ENCODE data around the gene ASTN2.

ASTN2 gene

DNA sequence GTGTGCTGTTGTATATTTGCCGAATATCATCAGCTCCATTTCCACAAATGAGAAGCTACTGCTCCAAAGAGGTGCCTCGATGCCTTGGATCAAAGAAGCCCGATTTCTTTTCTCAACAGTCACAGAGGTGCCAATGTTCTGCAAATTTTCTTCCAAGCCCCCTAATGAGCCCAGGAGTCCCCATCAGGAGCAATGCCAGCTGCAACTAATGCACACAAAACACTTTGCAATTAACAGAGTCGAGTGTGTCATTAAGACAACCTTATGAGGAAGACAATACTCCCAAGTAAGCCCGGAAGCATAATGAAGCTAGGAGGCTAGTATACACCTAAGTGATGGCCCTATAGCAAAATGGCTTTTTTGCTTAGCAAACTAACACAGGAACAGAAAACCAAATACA, 480.7 kb downstream of the ASTN2 start:
- Histone ChIP-seq H3K4me2 (ENCODE audit: insufficient read depth, low read length) (no peak overlapping the region), H3K79me2 (ENCODE audit: insufficient read depth, low read length) (no peaks in the 10 kb centered on the region), H3K9ac (ENCODE audit: low read depth, low read length) (no peak overlapping the region), H3K36me3 (ENCODE audit: insufficient read depth, low read length) (no peaks in the 10 kb centered on the region), H3K27me3 (ENCODE audit: insufficient read depth, low read length, poor library complexity) (no peaks in the 10 kb centered on the region), H3K4me3 (ENCODE audit: low read depth in 1 of 2, low read length in 2 of 2) (no peak overlapping the region), H3K4me1 (ENCODE audit: insufficient read depth, low read length) (no peaks in the 10 kb centered on the region), H3K27ac (ENCODE audit: low read length) (no peak overlapping the region), H2AFZ (ENCODE audit: low read depth, low read length) (no peak overlapping the region), H3K9me3 (ENCODE audit: insufficient read depth, low read length, severe bottlenecking) (no peaks in the 10 kb centered on the region), H4K20me1 (ENCODE audit: insufficient read depth, low read length) (no peaks in the 10 kb centered on the region)
- no peak for TF ChIP-seq EZH2 (IDR thresholded peaks at IDR 0.05; ENCODE audit: borderline replicate concordance, low read depth, low read length, severe bottlenecking)
- DNase-seq: no peak
- no peak for ATAC-seq (ENCODE audit: insufficient read depth, low read depth)

DNA sequence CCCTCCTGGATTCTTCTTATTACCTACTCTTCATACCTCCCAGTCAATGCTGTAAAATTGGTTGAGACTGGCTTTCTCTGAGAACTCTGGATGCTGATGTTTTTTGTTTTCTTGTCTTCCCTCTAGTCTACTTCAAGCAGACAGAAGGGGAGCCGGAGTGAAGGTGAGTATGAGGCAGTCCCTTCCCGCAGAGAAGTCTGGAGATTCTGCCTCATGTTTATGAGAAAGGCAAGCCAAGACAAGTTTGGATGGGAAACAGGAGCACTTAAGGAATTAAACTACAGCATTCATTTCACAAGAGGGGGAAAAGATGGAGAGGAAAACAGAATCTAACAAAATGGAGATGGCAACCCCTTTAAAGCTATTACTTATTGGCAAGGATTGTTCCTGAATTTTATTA, 481.6 kb downstream of the ASTN2 start:
- Histone ChIP-seq H3K79me2 (ENCODE audit: insufficient read depth, low read length) (no peaks in the 10 kb centered on the region), H3K4me3 (ENCODE audit: low read depth in 1 of 2, low read length in 2 of 2) (no peak overlapping the region), H3K4me2 (ENCODE audit: insufficient read depth, low read length) (no peak overlapping the region), H4K20me1 (ENCODE audit: insufficient read depth, low read length) (no peaks in the 10 kb centered on the region), H2AFZ (ENCODE audit: low read depth, low read length) (no peak overlapping the region), H3K9ac (ENCODE audit: low read depth, low read length) (no peak overlapping the region), H3K27me3 (ENCODE audit: insufficient read depth, low read length, poor library complexity) (no peaks in the 10 kb centered on the region), H3K4me1 (ENCODE audit: insufficient read depth, low read length) (no peaks in the 10 kb centered on the region), H3K27ac (ENCODE audit: low read length) (no peak overlapping the region), H3K36me3 (ENCODE audit: insufficient read depth, low read length) (no peaks in the 10 kb centered on the region), H3K9me3 (ENCODE audit: insufficient read depth, low read length, severe bottlenecking) (no peaks in the 10 kb centered on the region)
- DNase-seq (no peak), ATAC-seq (ENCODE audit: insufficient read depth, low read depth) (no peak)
- TF ChIP-seq EZH2 (IDR thresholded peaks at IDR 0.05; ENCODE audit: borderline replicate concordance, low read depth, low read length, severe bottlenecking): no peak
- TF ChIP-seq, protein P1, sequence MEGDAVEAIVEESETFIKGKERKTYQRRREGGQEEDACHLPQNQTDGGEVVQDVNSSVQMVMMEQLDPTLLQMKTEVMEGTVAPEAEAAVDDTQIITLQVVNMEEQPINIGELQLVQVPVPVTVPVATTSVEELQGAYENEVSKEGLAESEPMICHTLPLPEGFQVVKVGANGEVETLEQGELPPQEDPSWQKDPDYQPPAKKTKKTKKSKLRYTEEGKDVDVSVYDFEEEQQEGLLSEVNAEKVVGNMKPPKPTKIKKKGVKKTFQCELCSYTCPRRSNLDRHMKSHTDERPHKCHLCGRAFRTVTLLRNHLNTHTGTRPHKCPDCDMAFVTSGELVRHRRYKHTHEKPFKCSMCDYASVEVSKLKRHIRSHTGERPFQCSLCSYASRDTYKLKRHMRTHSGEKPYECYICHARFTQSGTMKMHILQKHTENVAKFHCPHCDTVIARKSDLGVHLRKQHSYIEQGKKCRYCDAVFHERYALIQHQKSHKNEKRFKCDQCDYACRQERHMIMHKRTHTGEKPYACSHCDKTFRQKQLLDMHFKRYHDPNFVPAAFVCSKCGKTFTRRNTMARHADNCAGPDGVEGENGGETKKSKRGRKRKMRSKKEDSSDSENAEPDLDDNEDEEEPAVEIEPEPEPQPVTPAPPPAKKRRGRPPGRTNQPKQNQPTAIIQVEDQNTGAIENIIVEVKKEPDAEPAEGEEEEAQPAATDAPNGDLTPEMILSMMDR (IDR thresholded peaks at IDR 0.05; ENCODE audit: borderline replicate concordance, extremely low read depth, low read length, poor library complexity, severe bottlenecking): no peak

DNA sequence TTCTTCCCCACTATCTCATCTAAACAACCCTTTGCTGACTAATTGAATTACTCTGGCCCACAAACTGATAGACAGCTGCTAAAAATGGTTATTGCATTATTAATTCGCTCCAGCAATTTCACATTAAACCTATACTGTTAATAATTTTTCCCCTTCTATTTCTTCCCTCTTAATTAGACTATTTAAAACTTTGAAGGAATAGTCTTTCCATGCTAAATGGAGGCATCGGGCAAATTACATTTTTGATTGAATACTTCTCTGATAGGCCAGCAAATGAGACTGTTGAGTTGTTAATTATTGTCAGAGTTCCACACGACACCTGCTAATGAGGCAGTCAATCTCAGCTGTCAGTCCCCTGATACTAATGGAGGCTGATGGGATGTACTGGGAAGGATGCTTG, 485.2 kb downstream of the ASTN2 start:
- H2AFZ ChIP-seq (ENCODE audit: low read depth, low read length): no peak overlapping the region
- H3K9me3 ChIP-seq (ENCODE audit: insufficient read depth, low read length, severe bottlenecking): no peaks in the 10 kb centered on the region
- no peaks in the 10 kb centered on the region for H4K20me1 ChIP-seq (ENCODE audit: insufficient read depth, low read length)
- no peak overlapping the region for H3K9ac ChIP-seq (ENCODE audit: low read depth, low read length)
- no peak for TF ChIP-seq EZH2 (IDR thresholded peaks at IDR 0.05; ENCODE audit: borderline replicate concordance, low read depth, low read length, severe bottlenecking)
- TF ChIP-seq, protein P1 (IDR thresholded peaks at IDR 0.05; ENCODE audit: borderline replicate concordance, extremely low read depth, low read length, poor library complexity, severe bottlenecking): no peak
- H3K27me3 ChIP-seq (ENCODE audit: insufficient read depth, low read length, poor library complexity): no peaks in the 10 kb centered on the region
- no peak overlapping the region for H3K4me3 ChIP-seq (ENCODE audit: low read depth in 1 of 2, low read length in 2 of 2)
- DNase-seq (no peak), ATAC-seq (ENCODE audit: insufficient read depth, low read depth) (no peak)
- no peaks in the 10 kb centered on the region for H3K4me1 ChIP-seq (ENCODE audit: insufficient read depth, low read length)
- H3K27ac ChIP-seq (ENCODE audit: low read length): no peak overlapping the region
- no peaks in the 10 kb centered on the region for H3K79me2 ChIP-seq (ENCODE audit: insufficient read depth, low read length)
- H3K4me2 ChIP-seq (ENCODE audit: insufficient read depth, low read length): no peak overlapping the region
- no peaks in the 10 kb centered on the region for H3K36me3 ChIP-seq (ENCODE audit: insufficient read depth, low read length)

DNA sequence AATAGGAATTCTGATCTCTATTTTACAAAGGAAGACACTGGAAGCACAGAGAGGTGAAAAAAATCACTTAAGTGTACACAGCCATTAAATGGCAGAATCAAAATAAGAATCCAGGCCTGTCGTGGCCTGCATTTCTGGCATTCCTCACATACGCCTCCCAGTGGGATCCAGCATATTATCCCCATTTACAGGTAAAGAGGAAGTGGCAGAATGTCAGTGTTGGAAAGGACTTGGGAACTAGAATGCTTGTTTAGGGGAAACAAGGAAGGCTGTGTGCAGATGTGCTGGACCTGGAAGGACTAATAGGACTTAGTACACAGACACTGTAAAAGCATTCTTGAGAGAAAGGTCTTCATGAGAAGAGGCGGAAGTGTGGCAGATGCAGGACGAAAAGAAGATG, 486.0 kb downstream of the ASTN2 start:
- Histone ChIP-seq H3K4me3 (ENCODE audit: low read depth in 1 of 2, low read length in 2 of 2) (no peak overlapping the region), H2AFZ (ENCODE audit: low read depth, low read length) (no peak overlapping the region), H3K36me3 (ENCODE audit: insufficient read depth, low read length) (no peaks in the 10 kb centered on the region), H3K4me1 (ENCODE audit: insufficient read depth, low read length) (no peaks in the 10 kb centered on the region), H3K27ac (ENCODE audit: low read length) (no peak overlapping the region), H3K79me2 (ENCODE audit: insufficient read depth, low read length) (no peaks in the 10 kb centered on the region), H3K27me3 (ENCODE audit: insufficient read depth, low read length, poor library complexity) (no peaks in the 10 kb centered on the region), H3K9me3 (ENCODE audit: insufficient read depth, low read length, severe bottlenecking) (no peaks in the 10 kb centered on the region), H4K20me1 (ENCODE audit: insufficient read depth, low read length) (no peaks in the 10 kb centered on the region), H3K9ac (ENCODE audit: low read depth, low read length) (no peak overlapping the region), H3K4me2 (ENCODE audit: insufficient read depth, low read length) (no peak overlapping the region)
- TF ChIP-seq EZH2 (IDR thresholded peaks at IDR 0.05; ENCODE audit: borderline replicate concordance, low read depth, low read length, severe bottlenecking): no peak
- TF ChIP-seq, protein P1 (IDR thresholded peaks at IDR 0.05; ENCODE audit: borderline replicate concordance, extremely low read depth, low read length, poor library complexity, severe bottlenecking): no peak
- DNase-seq: no peak
- ATAC-seq (ENCODE audit: insufficient read depth, low read depth): no peak

Data from DND-41 (cell line).